SKM-1 treated with dmso at 0.1 percent for 144 hours (cell line): ENCODE data around the gene KCNK16.

Experiments
- DNase-seq: peaks from one replicate; lab custom pipeline; 2025; ENCODE audit not compliant: unreplicated experiment; lab: John Stamatoyannopoulos, UW

The KCNK16 gene

GRCh38 chr6:39342692-39343395, 20.3 kb upstream of the KCNK16 start:
- no peak for DNase-seq

- DNase-seq: no peak
These were observed 19.4 kb upstream of the KCNK16 start for GRCh38 chr6:39341937-39342336.

GRCh38 chr6:39341352-39341751, 18.9 kb upstream of the KCNK16 start:
- DNase-seq: no peak

- no peak for DNase-seq
These were observed 17.5 kb upstream of the KCNK16 start for GRCh38 chr6:39339868-39340550.

GRCh38 chr6:39339096-39339867, 16.8 kb upstream of the KCNK16 start:
- DNase-seq: no peak

GRCh38 chr6:39338397-39338796, 15.9 kb upstream of the KCNK16 start:
- no peak for DNase-seq

- peak; percentile 72 for DNase-seq
These were observed 13.5 kb upstream of the KCNK16 start for GRCh38 chr6:39335780-39336545.

- DNase-seq: no peak
These were observed 11.3 kb upstream of the KCNK16 start for GRCh38 chr6:39333644-39334438.

- DNase-seq: peak; percentile 38
These were observed 8.0 kb upstream of the KCNK16 start for GRCh38 chr6:39330476-39330875.

- DNase-seq: peak; percentile 75
These were observed 7.6 kb upstream of the KCNK16 start for GRCh38 chr6:39330057-39330456.

GRCh38 chr6:39328066-39328465, 5.6 kb upstream of the KCNK16 start:
- DNase-seq: no peak

- DNase-seq: no peak
These were observed 5.0 kb upstream of the KCNK16 start for GRCh38 chr6:39327507-39327906.

- DNase-seq: no peak
These were observed 741 bp downstream of the KCNK16 start for GRCh38 chr6:39321761-39322160.

- no peak for DNase-seq
These were observed 2.0 kb downstream of the KCNK16 start for GRCh38 chr6:39320363-39320984.

GRCh38 chr6:39319621-39320362, 2.7 kb downstream of the KCNK16 start:
- DNase-seq: no peak

- DNase-seq: no peak
These were observed 5.2 kb downstream of the KCNK16 start for GRCh38 chr6:39317256-39317655.

- no peak for DNase-seq
These were observed 8.2 kb downstream of the KCNK16 start, which contains the start of gene KCNK17 for GRCh38 chr6:39314273-39314795. Gene KCNK17 (minus strand): TSS chr6:39314419. CDS start chr6:39314320, 99 bp downstream.

GRCh38 chr6:39313526-39314272, 8.8 kb downstream of the KCNK16 start:
- no peak for DNase-seq
